SK-N-SH treated with all-trans-retinoic acid at 6 μM for 48 hours (cell line): ENCODE results near the gene TBCK.
A peak's percentile ranks its signal among the peaks of the same experiment; 100 is the strongest.

ENCODE experiments used
- ATAC-seq: fragments of 200-7000 bp; cut with Tn5 transposase; 3 replicates; pipeline ENCODE4 v1.9.1; 2020; ENCODE audit warnings: mild to moderate bottlenecking, moderate library complexity
- ARNTL ChIP-seq: fragments of 450-650 bp; formaldehyde crosslinking; IDR thresholded peaks from 2 replicates; pipeline ENCODE4 v1.5.0; 2020; ENCODE audit warnings: low read depth, mild to moderate bottlenecking, moderate library complexity, borderline replicate concordance
- BACH2 ChIP-seq: fragments of 250-450 bp; sonication (Bioruptor Pico); IDR thresholded peaks from 2 replicates; pipeline ENCODE4 v1.9.0; 2021; ENCODE audit warnings: mild to moderate bottlenecking, borderline replicate concordance
- CSDC2 ChIP-seq: fragments of 250-450 bp; sonication (Bioruptor Pico); IDR thresholded peaks from 2 replicates; pipeline ENCODE4 v1.5.0; 2020; ENCODE audit warnings: mild to moderate bottlenecking, moderate library complexity
- ESRRG ChIP-seq: fragments of 250-450 bp; sonication (Bioruptor Pico); IDR thresholded peaks from 2 replicates; pipeline ENCODE4 v1.6.1; 2021; ENCODE audit warnings: mild to moderate bottlenecking
- GLIS3 ChIP-seq: fragments of 250-450 bp; sonication (Bioruptor Pico); IDR thresholded peaks from 2 replicates; pipeline ENCODE4 v1.5.0; 2020; ENCODE audit warnings: mild to moderate bottlenecking, moderate library complexity
- ISL1 ChIP-seq: fragments of 250-450 bp; sonication (Bioruptor Pico); IDR thresholded peaks from 2 replicates; pipeline ENCODE4 v2.1.2; 2022; ENCODE audit warnings: mild to moderate bottlenecking, moderate library complexity
- OSR1 ChIP-seq: fragments of 250-450 bp; sonication (Bioruptor Pico); IDR thresholded peaks from 2 replicates; pipeline ENCODE4 v1.8.0; 2022; ENCODE audit warnings: moderate library complexity, mild to moderate bottlenecking, inconsistent platforms
- PPARA ChIP-seq: fragments of 250-450 bp; sonication (Bioruptor Pico); IDR thresholded peaks from 2 replicates; pipeline ENCODE4 v1.5.0; 2020; ENCODE audit warnings: mild to moderate bottlenecking, borderline replicate concordance
- RARB ChIP-seq: fragments of 250-450 bp; sonication (Bioruptor Pico); IDR thresholded peaks from 2 replicates; pipeline ENCODE4 v1.8.0; 2021; ENCODE audit warnings: mild to moderate bottlenecking, moderate library complexity
- SNAI2 ChIP-seq: fragments of 250-450 bp; sonication (Bioruptor Pico); IDR thresholded peaks from 2 replicates; pipeline ENCODE4 v1.5.0; 2020; ENCODE audit warnings: mild to moderate bottlenecking, moderate library complexity
- TCF4 ChIP-seq: fragments of 250-450 bp; sonication (Bioruptor Pico); IDR thresholded peaks from 2 replicates; pipeline ENCODE4 v1.8.0; 2021; ENCODE audit warnings: mild to moderate bottlenecking, moderate library complexity, borderline replicate concordance
- TOX ChIP-seq: fragments of 250-450 bp; sonication (Bioruptor Pico); IDR thresholded peaks from 2 replicates; pipeline ENCODE4 v1.8.0; 2021; ENCODE audit warnings: mild to moderate bottlenecking, moderate library complexity, borderline replicate concordance
- ZFP3 ChIP-seq: fragments of 250-450 bp; sonication (Bioruptor Pico); IDR thresholded peaks from 2 replicates; pipeline ENCODE4 v1.5.0; 2020; ENCODE audit warnings: mild to moderate bottlenecking, moderate library complexity
- ZFP30 ChIP-seq: fragments of 450-650 bp; formaldehyde crosslinking; IDR thresholded peaks from 2 replicates; pipeline ENCODE4 v1.5.0; 2022; ENCODE audit warnings: mild to moderate bottlenecking, moderate library complexity
- ZNF565 ChIP-seq: fragments of 450-650 bp; formaldehyde crosslinking; conservative IDR thresholded peaks from 2 replicates; pipeline ENCODE4 v1.5.0; 2020; ENCODE audit warnings: low read depth, mild to moderate bottlenecking, moderate library complexity
- ZNF70 ChIP-seq: fragments of 450-650 bp; formaldehyde crosslinking; IDR thresholded peaks from 2 replicates; pipeline ENCODE4 v1.5.0; 2020; ENCODE audit warnings: mild to moderate bottlenecking, moderate library complexity
- ZNF8 ChIP-seq: fragments of 450-650 bp; formaldehyde crosslinking; IDR thresholded peaks from 2 replicates; pipeline ENCODE4 v1.5.0; 2020; ENCODE audit warnings: mild to moderate bottlenecking, moderate library complexity
- TF ChIP-seq, protein P1 (sequence below): fragments of 250-450 bp; sonication (Bioruptor Pico); IDR thresholded peaks from 2 replicates; pipeline ENCODE4 v1.5.1; 2021; ENCODE audit warnings: mild to moderate bottlenecking, moderate library complexity
- TF ChIP-seq, protein P2 (sequence below): fragments of 250-450 bp; sonication (Bioruptor Pico); IDR thresholded peaks from 2 replicates; pipeline ENCODE4 v1.8.0; 2021; ENCODE audit warnings: low read depth, mild to moderate bottlenecking, moderate library complexity, borderline replicate concordance
- TF ChIP-seq, protein P3 (sequence below): fragments of 250-450 bp; sonication (Bioruptor Pico); IDR thresholded peaks from 2 replicates; pipeline ENCODE4 v1.8.0; 2020; ENCODE audit warnings: mild to moderate bottlenecking, moderate library complexity, borderline replicate concordance

Gene TBCK

DNA sequence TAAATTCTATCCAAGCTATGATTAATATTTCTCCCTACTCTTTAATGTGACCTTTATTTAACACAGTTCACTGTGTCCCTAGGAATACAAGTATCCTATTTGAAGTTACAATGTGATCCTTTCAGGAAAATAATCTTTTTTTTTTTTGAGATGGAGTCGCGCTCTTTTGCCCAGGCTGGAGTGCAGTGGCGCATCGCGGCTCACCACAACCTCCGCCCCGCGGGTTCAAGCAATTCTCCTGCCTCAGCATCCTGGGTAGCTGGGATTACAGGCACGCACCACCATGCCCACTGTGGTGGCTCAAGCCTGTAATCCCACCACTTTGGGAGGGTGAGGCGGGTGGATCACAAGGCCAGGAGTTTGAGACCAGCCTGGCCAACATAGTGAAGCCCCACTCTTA is 21.9 kb downstream of the TBCK start:
- TF ChIP-seq ZNF8 (CRISPR knock-in tag) (no peak), ZFP30 (CRISPR knock-in tag) (no peak), ARNTL (CRISPR knock-in tag) (no peak), ZNF70 (CRISPR knock-in tag) (no peak), BACH2 (CRISPR knock-in tag) (no peak), ZNF565 (no peak)
- TF ChIP-seq, protein P1, sequence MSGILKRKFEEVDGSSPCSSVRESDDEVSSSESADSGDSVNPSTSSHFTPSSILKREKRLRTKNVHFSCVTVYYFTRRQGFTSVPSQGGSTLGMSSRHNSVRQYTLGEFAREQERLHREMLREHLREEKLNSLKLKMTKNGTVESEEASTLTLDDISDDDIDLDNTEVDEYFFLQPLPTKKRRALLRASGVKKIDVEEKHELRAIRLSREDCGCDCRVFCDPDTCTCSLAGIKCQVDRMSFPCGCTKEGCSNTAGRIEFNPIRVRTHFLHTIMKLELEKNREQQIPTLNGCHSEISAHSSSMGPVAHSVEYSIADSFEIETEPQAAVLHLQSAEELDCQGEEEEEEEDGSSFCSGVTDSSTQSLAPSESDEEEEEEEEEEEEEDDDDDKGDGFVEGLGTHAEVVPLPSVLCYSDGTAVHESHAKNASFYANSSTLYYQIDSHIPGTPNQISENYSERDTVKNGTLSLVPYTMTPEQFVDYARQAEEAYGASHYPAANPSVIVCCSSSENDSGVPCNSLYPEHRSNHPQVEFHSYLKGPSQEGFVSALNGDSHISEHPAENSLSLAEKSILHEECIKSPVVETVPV (CRISPR knock-in tag), result no peak
- ATAC-seq, result no peak

DNA sequence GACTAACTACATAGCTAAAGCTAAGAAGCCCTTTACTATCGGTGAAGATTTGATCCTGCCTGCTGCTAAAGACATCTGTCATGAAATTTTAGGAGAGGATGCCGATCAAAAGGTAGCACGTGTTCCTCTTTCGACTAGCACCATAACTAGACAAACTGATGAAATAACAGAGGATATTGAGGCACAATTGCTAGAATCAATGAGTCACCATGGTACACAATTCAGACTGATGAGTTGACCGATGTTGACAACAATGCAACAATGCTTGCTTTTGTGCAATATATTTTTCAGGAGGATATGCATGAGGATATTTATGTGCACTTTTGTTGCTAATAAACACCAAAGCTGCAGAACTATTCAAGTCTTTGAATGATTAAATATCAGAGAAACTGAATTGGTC is 24.3 kb downstream of the TBCK start:
- ATAC-seq, result no peak
- TF ChIP-seq ZFP30 (CRISPR knock-in tag) (no peak), SNAI2 (CRISPR knock-in tag) (no peak), CSDC2 (CRISPR knock-in tag) (no peak), TCF4 (CRISPR knock-in tag) (no peak)
- TF ChIP-seq, protein P2, sequence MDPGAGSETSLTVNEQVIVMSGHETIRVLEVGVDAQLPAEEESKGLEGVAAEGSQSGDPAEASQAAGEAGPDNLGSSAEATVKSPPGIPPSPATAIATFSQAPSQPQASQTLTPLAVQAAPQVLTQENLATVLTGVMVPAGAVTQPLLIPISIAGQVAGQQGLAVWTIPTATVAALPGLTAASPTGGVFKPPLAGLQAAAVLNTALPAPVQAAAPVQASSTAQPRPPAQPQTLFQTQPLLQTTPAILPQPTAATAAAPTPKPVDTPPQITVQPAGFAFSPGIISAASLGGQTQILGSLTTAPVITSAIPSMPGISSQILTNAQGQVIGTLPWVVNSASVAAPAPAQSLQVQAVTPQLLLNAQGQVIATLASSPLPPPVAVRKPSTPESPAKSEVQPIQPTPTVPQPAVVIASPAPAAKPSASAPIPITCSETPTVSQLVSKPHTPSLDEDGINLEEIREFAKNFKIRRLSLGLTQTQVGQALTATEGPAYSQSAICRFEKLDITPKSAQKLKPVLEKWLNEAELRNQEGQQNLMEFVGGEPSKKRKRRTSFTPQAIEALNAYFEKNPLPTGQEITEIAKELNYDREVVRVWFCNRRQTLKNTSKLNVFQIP, result no peak

DNA sequence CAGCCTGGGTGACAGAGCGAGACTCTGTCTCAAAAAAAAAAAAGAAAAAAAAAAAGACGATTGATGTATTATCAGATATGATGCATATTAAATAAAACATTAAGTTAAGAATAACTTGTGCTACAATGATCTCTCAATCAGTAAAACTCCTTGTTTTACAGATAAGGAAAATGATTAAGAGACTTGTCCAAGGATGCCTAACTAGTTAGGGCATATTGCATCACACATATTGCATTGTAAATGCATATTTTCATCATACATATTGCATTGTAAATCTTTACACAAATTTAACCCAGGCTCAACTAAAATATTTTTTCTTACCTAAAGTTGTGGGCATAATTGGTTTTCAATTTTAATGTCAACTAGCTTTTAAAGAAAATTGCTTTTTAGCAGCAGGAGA is 26.3 kb downstream of the TBCK start:
- ATAC-seq, result no peak
- TF ChIP-seq ZNF565, result no peak
- TF ChIP-seq PPARA (CRISPR knock-in tag), result no peak
- TF ChIP-seq ZFP3 (CRISPR knock-in tag), result no peak
- TF ChIP-seq TCF4 (CRISPR knock-in tag), result no peak
- TF ChIP-seq GLIS3 (CRISPR knock-in tag), result no peak
- TF ChIP-seq ESRRG, result no peak
- TF ChIP-seq ISL1 (CRISPR knock-in tag), result no peak
- TF ChIP-seq BACH2 (CRISPR knock-in tag), result no peak
- no peak for TF ChIP-seq ZNF8 (CRISPR knock-in tag)
- no peak for TF ChIP-seq TOX (CRISPR knock-in tag)
- no peak for TF ChIP-seq RARB (CRISPR knock-in tag)
- no peak for TF ChIP-seq CSDC2 (CRISPR knock-in tag)
- TF ChIP-seq, protein P2, result no peak
- TF ChIP-seq SNAI2 (CRISPR knock-in tag), result no peak
- TF ChIP-seq OSR1, result no peak

DNA sequence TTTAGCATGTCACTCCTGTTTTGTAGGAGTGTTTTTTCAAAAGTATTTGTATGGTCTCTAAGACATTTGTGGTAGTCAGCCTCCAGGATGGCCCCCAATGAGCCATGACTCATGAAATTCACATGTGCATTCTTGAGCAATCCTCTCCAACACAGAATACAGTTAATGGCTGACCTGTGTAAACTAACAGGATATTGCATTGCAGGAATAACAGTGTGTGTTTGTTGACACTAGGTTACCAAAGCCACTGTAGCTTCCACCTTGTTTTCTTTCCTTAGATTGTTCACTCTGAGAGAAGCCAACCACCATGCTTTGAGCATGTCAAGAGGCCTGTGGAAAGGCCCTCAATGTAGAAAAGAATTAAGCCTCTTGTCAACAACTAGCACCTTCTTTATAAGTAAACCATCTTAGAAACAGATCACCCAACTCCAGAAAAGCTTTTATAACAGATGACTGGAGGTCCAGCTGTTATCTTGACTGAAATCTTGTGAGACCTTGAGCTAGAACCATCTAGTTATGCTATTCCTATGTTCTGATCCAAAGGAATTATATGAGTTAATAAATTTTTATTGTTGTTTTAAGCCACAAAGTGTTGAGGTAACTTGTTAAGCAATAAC is 28.5 kb downstream of the TBCK start:
- no peak for TF ChIP-seq OSR1
- TF ChIP-seq CSDC2 (CRISPR knock-in tag), result no peak
- ATAC-seq, result peak; percentile 49

DNA sequence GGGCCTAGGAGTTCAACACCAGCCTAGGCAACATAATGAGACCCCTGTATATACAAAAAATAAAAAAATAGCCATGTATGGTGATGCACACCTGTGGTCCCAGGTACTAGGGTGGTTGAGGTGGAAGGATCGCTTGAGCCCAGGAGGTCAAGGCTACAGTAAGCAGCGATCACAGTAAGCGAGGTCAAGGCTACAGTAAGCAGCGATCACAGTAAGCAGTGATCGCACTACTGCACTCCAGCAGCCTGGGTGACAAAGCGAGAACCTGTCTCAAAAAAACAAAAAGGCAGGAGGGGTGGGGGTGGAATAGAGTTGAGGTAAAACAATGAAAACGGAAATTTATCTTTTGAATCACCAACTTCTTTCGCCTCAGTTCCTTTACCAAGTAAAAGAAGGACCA is 29.4 kb downstream of the TBCK start:
- no peak for ATAC-seq
- TF ChIP-seq, protein P3, sequence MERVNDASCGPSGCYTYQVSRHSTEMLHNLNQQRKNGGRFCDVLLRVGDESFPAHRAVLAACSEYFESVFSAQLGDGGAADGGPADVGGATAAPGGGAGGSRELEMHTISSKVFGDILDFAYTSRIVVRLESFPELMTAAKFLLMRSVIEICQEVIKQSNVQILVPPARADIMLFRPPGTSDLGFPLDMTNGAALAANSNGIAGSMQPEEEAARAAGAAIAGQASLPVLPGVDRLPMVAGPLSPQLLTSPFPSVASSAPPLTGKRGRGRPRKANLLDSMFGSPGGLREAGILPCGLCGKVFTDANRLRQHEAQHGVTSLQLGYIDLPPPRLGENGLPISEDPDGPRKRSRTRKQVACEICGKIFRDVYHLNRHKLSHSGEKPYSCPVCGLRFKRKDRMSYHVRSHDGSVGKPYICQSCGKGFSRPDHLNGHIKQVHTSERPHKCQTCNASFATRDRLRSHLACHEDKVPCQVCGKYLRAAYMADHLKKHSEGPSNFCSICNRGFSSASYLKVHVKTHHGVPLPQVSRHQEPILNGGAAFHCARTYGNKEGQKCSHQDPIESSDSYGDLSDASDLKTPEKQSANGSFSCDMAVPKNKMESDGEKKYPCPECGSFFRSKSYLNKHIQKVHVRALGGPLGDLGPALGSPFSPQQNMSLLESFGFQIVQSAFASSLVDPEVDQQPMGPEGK (CRISPR knock-in tag), result no peak
- no peak for TF ChIP-seq CSDC2 (CRISPR knock-in tag)
- no peak for TF ChIP-seq TOX (CRISPR knock-in tag)
